ENCODE data around the gene FAM118A.

DNA sequence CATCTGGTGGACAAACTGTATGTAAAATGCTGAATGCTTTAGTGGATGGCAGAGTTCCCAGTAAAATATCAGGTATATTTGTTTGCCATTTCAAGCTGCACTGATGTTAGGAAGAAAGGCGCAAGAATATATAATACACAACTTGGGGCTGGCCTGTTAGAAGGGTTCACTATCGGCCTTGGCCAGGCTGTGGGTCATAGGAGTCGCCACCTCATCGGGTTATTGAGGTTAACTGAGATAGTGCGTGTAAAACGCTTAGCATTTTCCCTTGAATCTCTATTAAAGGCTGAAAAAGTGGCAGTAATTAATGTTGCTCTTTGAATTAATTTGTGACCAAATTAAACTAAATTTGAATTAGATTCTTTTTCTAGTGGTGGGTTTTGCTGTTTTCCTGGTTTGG lies 5.1 kb downstream of the FAM118A start:
- TF ChIP-seq, protein P1, sequence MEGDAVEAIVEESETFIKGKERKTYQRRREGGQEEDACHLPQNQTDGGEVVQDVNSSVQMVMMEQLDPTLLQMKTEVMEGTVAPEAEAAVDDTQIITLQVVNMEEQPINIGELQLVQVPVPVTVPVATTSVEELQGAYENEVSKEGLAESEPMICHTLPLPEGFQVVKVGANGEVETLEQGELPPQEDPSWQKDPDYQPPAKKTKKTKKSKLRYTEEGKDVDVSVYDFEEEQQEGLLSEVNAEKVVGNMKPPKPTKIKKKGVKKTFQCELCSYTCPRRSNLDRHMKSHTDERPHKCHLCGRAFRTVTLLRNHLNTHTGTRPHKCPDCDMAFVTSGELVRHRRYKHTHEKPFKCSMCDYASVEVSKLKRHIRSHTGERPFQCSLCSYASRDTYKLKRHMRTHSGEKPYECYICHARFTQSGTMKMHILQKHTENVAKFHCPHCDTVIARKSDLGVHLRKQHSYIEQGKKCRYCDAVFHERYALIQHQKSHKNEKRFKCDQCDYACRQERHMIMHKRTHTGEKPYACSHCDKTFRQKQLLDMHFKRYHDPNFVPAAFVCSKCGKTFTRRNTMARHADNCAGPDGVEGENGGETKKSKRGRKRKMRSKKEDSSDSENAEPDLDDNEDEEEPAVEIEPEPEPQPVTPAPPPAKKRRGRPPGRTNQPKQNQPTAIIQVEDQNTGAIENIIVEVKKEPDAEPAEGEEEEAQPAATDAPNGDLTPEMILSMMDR (IDR thresholded peaks at IDR 0.05; ENCODE audit: low read depth, low read length) = no peak
- no peak for TF ChIP-seq EZH2phosphoT487 (IDR thresholded peaks at IDR 0.05; ENCODE audit: low read depth)
